Hepatocyte (in vitro differentiated cells): ENCODE results near the gene ATP6V1E1. TPM values are rescaled to one million over a fixed set of nuclear protein-coding genes. Genes with fewer than 3 reads are reported as not detected.

Experiments
- DNase-seq: peaks from one replicate; pipeline ENCODE4 v3.0.0-alpha.2; 2016; ENCODE audit warnings: low spot score
- H2AFZ ChIP-seq: fragments of 200-600 bp; sonication (generic); 2 replicates; pipeline ENCODE4 v1.6.0; 2016; ENCODE audit warnings: antibody characterized with exemption, mild to moderate bottlenecking
- H3K27ac ChIP-seq: fragments of 200-600 bp; sonication (generic); 2 replicates; pipeline ENCODE4 v1.5.1; 2016; ENCODE audit warnings: mild to moderate bottlenecking
- H3K27me3 ChIP-seq: fragments of 200-600 bp; sonication (generic); 2 replicates; pipeline ENCODE4 v1.6.1; 2016
- H3K36me3 ChIP-seq: fragments of 200-600 bp; sonication (generic); replicated peaks from 2 replicates; pipeline ENCODE4 v1.5.1; 2016; ENCODE audit warnings: low read depth; ENCODE audit not compliant: insufficient read depth
- H3K4me1 ChIP-seq: fragments of 200-600 bp; sonication (generic); 2 replicates; pipeline ENCODE4 v1.5.1; 2016; ENCODE audit warnings: mild to moderate bottlenecking, moderate library complexity; ENCODE audit not compliant: insufficient read depth
- H3K4me2 ChIP-seq: fragments of 200-600 bp; sonication (generic); 2 replicates; pipeline ENCODE4 v1.6.0; 2016
- H3K4me3 ChIP-seq: fragments of 200-600 bp; sonication (generic); 2 replicates; pipeline ENCODE4 v1.5.1; 2016; ENCODE audit warnings: mild to moderate bottlenecking
- H3K79me2 ChIP-seq: fragments of 200-600 bp; sonication (generic); 2 replicates; pipeline ENCODE4 v1.6.0; 2017; ENCODE audit warnings: mild to moderate bottlenecking
- H3K9me2 ChIP-seq: fragments of 200-600 bp; sonication (generic); replicated peaks from 2 replicates; pipeline ENCODE4 v1.6.0; 2017; ENCODE audit warnings: mild to moderate bottlenecking; ENCODE audit not compliant: insufficient read depth
- H3K9me3 ChIP-seq: fragments of 200-600 bp; sonication (generic); 2 replicates; pipeline ENCODE4 v1.5.1; 2016; ENCODE audit warnings: low read depth, mild to moderate bottlenecking
- H4K20me1 ChIP-seq: fragments of 200-600 bp; sonication (generic); 2 replicates; pipeline ENCODE4 v1.6.0; 2016; ENCODE audit warnings: mild to moderate bottlenecking; ENCODE audit not compliant: insufficient read depth, poor library complexity, severe bottlenecking
- CTCF ChIP-seq: fragments of 200-600 bp; sonication (generic); IDR thresholded peaks from 2 replicates; pipeline ENCODE4 v1.5.1; 2016; ENCODE audit warnings: antibody characterized with exemption, mild to moderate bottlenecking; ENCODE audit not compliant: poor library complexity
- EZH2 ChIP-seq: fragments of 200-600 bp; sonication (generic); IDR thresholded peaks from 2 replicates; pipeline ENCODE4 v1.6.1; 2016; ENCODE audit warnings: antibody characterized with exemption, mild to moderate bottlenecking, borderline replicate concordance
- EZH2phosphoT487 ChIP-seq: fragments of 200-600 bp; sonication (generic); IDR thresholded peaks from one replicate; pipeline ENCODE4 v1.6.1; 2018; ENCODE audit warnings: antibody characterized with exemption, mild to moderate bottlenecking, low read depth, moderate library complexity; ENCODE audit not compliant: unreplicated experiment, severe bottlenecking
- WGBS: methylation state at CpG from one replicate; pipeline ENCODE4 v1.1.6; 2016; ENCODE audit warnings: low lambda C conversion rate; ENCODE audit errors: missing lambda C conversion rate; 5-methylcytosine and 5-hydroxymethylcytosine counted together
- polyA plus RNA-seq: library from polyadenylated mRNA; unstranded; fragments of >200 nt; fragmentation: Nextera tagmentation; extraction: Ambion mirVana; gene quantifications from 2 replicates; pipeline ENCODE4 v1.2.1, GENCODE V29; 2016
- total RNA-seq: library from RNA; depleted of rRNA; stranded (reverse); fragments of >200 nt; gene quantifications from 2 replicates; pipeline ENCODE4 v1.2.3, GENCODE V29; 2014

ATP6V1E1 gene
- total and polyA plus RNA-seq, 2 experiments from 2014 or later = 122 to 145 TPM

- 98% methylated on average over 23 of the region's 23 CpGs for WGBS
- no peak for DNase-seq
- Histone ChIP-seq H3K9me2 (no peaks in the 10 kb centered on the region), H3K79me2 (no peaks in the 10 kb centered on the region), H3K4me3 (no peak overlapping the region), H3K27ac (no peak overlapping the region), H3K36me3 (no peaks in the 10 kb centered on the region), H3K9me3 (no peaks in the 10 kb centered on the region), H4K20me1 (no peaks in the 10 kb centered on the region), H3K4me1 (no peaks in the 10 kb centered on the region), H2AFZ (no peak overlapping the region), H3K27me3 (no peaks in the 10 kb centered on the region), H3K4me2 (no peak overlapping the region)
- no peak for TF ChIP-seq CTCF
- TF ChIP-seq EZH2phosphoT487 = no peak
- no peak for TF ChIP-seq EZH2
Observed at GRCh38 chr22:17548010-17548755, 80.4 kb downstream of the ATP6V1E1 start.

GRCh38 chr22:17542452-17542851, 86.1 kb downstream of the ATP6V1E1 start:
- Histone ChIP-seq H3K27me3 (no peaks in the 10 kb centered on the region), H3K36me3 (no peaks in the 10 kb centered on the region)
- WGBS = 96% methylated on average over 13 of the region's 14 CpGs

More at GRCh38 chr22:17542452-17542851, 86.1 kb downstream of the ATP6V1E1 start:
- Histone ChIP-seq H3K27ac (no peak overlapping the region), H3K4me3 (no peak overlapping the region), H3K4me1 (no peaks in the 10 kb centered on the region), H4K20me1 (no peaks in the 10 kb centered on the region), H3K79me2 (no peaks in the 10 kb centered on the region), H3K9me2 (no peaks in the 10 kb centered on the region), H2AFZ (no peak overlapping the region), H3K9me3 (no peaks in the 10 kb centered on the region), H3K4me2 (no peak overlapping the region)
- no peak for DNase-seq
- no peak for TF ChIP-seq EZH2
- TF ChIP-seq EZH2phosphoT487 = no peak
- no peak for TF ChIP-seq CTCF

Other genes with a start within 250 kb of the ATP6V1E1 start
- gene SLC25A18, start 65.3 kb downstream of the ATP6V1E1 start, total RNA-seq = 4.2 and 5.5 TPM in 2 replicates
- 3.5 and 4.3 TPM in 2 replicates for gene SLC25A18, start 65.3 kb downstream of the ATP6V1E1 start, polyA plus RNA-seq
- gene BCL2L13, start 10.0 kb upstream of the ATP6V1E1 start, total RNA-seq = 35.6 and 38.6 TPM in 2 replicates
- gene BCL2L13, start 10.0 kb upstream of the ATP6V1E1 start, polyA plus RNA-seq = 23.4 and 34.4 TPM in 2 replicates
- 34.5 and 41.6 TPM in 2 replicates for gene BID, start 145.7 kb upstream of the ATP6V1E1 start, total RNA-seq
- 55.5 and 72.3 TPM in 2 replicates for gene BID, start 145.7 kb upstream of the ATP6V1E1 start, polyA plus RNA-seq